Ectodermal cell (in vitro differentiated cells): ENCODE results near the gene DHDDS.

Source experiments
- H3K27ac ChIP-seq: 2 replicates; pipeline ENCODE4 v1.7.0; 2013; ENCODE audit warnings: mild to moderate bottlenecking, low read depth, low read length; ENCODE audit not compliant: insufficient read depth, poor library complexity, severe bottlenecking
- H3K27me3 ChIP-seq: 2 replicates; pipeline ENCODE4 v1.7.0; 2013; ENCODE audit warnings: mild to moderate bottlenecking, low read length; ENCODE audit not compliant: insufficient read depth, control insufficient read depth, poor library complexity, severe bottlenecking
- H3K36me3 ChIP-seq: one replicate; pipeline ENCODE4 v1.7.0; 2013; ENCODE audit warnings: low read length; ENCODE audit not compliant: control insufficient read depth, insufficient read depth
- H3K4me1 ChIP-seq: one replicate; pipeline ENCODE4 v1.7.0; 2013; ENCODE audit warnings: low read length; ENCODE audit not compliant: control insufficient read depth, insufficient read depth
- H3K4me3 ChIP-seq: 2 replicates; pipeline ENCODE4 v1.7.0; 2013; ENCODE audit warnings: low read depth, low read length, control low read depth; ENCODE audit not compliant: insufficient read depth
- H3K9me3 ChIP-seq: 2 replicates; pipeline ENCODE4 v1.7.0; 2013; ENCODE audit warnings: mild to moderate bottlenecking, low read length, moderate library complexity; ENCODE audit not compliant: control insufficient read depth
- WGBS, 2 experiments: methylation state at CpG; one replicate each; pipeline ENCODE4 v1.1.7; 2013; ENCODE audit warnings: missing lambda C conversion rate in 2 of 2; 5-methylcytosine and 5-hydroxymethylcytosine counted together

DHDDS gene

GRCh38 chr1:26452459-26453183 is 20.5 kb downstream of the DHDDS start:
- Histone ChIP-seq H3K27ac (no peak overlapping the region), H3K27me3 (no peaks in the 10 kb centered on the region), H3K9me3 (no peaks in the 10 kb centered on the region), H3K4me1 (no peaks in the 10 kb centered on the region), H3K4me3 (no peak overlapping the region), H3K36me3 (peaks cover 12% of the 10 kb centered on the region)
- WGBS, 2 experiments, result 88 to 91% methylated on average over 5 of the region's 5 CpGs

DNA sequence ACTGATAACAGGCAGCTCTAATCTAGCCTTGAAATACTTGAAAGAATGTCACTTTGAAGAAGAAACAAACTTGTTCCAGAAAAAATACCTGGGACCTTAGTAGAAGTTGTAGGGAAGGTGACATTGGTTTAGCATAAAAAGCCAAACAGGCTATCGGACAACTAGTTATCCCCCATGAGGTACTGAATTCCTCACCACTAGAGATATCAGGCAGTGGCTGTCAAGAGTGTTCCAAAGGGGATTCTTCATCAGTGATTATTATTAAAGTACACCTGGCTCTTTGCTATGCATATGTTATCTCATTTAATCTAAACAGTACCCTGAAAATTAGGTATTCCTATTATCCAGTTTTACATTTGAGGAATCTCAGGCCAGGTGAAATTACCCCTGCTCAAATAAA is 27.0 kb downstream of the DHDDS start:
- 100% methylated on average over 1 of the region's 1 CpG for WGBS, 2 experiments
- H3K36me3 ChIP-seq, result peaks cover 5% of the 10 kb centered on the region

DNA sequence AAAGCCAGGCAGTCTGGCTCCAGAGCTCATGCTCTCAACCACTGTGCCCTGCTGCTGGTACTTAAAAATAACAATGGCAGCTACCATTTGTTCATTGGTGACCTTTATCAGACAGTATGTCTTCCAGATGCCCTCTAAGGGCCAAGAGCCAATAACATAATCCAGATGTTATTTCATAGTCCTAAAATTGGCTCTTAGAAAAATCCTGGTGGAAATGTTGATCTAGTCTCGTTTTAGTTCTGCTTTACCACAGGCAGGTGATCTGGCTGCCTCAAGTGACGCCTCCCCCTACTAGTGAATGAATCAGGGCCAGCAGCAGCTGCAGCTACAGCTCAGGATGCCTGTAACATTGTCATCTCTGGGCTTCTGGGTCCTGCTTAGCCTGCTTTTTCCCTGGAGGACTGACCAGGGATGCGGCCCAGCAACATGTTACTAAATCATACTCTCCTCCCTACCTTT is 27.5 kb downstream of the DHDDS start:
- H3K27me3 ChIP-seq, result no peaks in the 10 kb centered on the region
- no peaks in the 10 kb centered on the region for H3K4me1 ChIP-seq
- H3K27ac ChIP-seq, result no peak overlapping the region
- no peaks in the 10 kb centered on the region for H3K9me3 ChIP-seq
- no peak overlapping the region for H3K4me3 ChIP-seq
- WGBS, 2 experiments, result 91 to 92% methylated on average over 3 of the region's 3 CpGs
- peaks cover 5% of the 10 kb centered on the region for H3K36me3 ChIP-seq

More for the DNA sequence above, 27.0 kb downstream of the DHDDS start:
- no peak overlapping the region for H3K27ac ChIP-seq
- no peaks in the 10 kb centered on the region for H3K27me3 ChIP-seq
- no peaks in the 10 kb centered on the region for H3K9me3 ChIP-seq
- H3K4me1 ChIP-seq, result no peaks in the 10 kb centered on the region
- H3K4me3 ChIP-seq, result no peak overlapping the region

GRCh38 chr1:26468911-26469310 is 36.8 kb downstream of the DHDDS start:
- peak overlapping the region; percentile 45 for H3K27ac ChIP-seq
- H3K4me1 ChIP-seq, result peaks cover 36% of the 10 kb centered on the region
- no peaks in the 10 kb centered on the region for H3K27me3 ChIP-seq
- H3K36me3 ChIP-seq, result peaks cover 28% of the 10 kb centered on the region
- no peaks in the 10 kb centered on the region for H3K9me3 ChIP-seq
- H3K4me3 ChIP-seq, result no peak overlapping the region
- WGBS, 2 experiments, result 85 to 86% methylated on average over 10 of the region's 10 CpGs

DNA sequence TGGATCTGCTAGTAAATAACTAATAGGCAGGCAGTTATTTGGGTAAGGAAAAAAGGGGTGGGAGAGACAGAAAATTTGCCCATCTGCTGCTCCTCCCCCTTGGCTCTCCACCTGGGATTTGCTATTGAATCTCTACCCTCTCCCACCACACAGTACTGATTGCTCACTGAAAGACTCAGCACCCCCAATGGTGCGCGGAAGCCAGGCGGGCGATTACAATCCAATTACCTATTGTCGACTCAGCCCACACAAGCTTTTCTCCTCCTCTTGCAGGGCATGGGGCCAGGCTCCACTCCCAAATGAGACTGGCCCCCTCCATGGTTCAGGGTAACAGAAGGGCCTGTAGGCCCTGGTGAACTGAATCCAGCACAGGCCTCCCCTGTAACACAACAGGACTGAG is 37.4 kb downstream of the DHDDS start:
- WGBS, 2 experiments, result 35 to 50% methylated on average over 5 of the region's 5 CpGs
- peak overlapping the region; percentile 57 for H3K27ac ChIP-seq
- H3K36me3 ChIP-seq, result peaks cover 35% of the 10 kb centered on the region
- H3K27me3 ChIP-seq, result no peaks in the 10 kb centered on the region
- H3K4me1 ChIP-seq, result peaks cover 43% of the 10 kb centered on the region
- no peak overlapping the region for H3K4me3 ChIP-seq
- no peaks in the 10 kb centered on the region for H3K9me3 ChIP-seq

- WGBS, 2 experiments, result 57 to 59% methylated on average over 14 of the region's 14 CpGs
- H3K4me3 ChIP-seq, result peak overlapping the region; percentile 94
- no peaks in the 10 kb centered on the region for H3K9me3 ChIP-seq
- no peaks in the 10 kb centered on the region for H3K27me3 ChIP-seq
- no peak overlapping the region for H3K27ac ChIP-seq
- peaks cover 47% of the 10 kb centered on the region for H3K4me1 ChIP-seq
- H3K36me3 ChIP-seq, result peaks cover 36% of the 10 kb centered on the region
Observed at GRCh38 chr1:26470878-26471497, 38.9 kb downstream of the DHDDS start.

DNA sequence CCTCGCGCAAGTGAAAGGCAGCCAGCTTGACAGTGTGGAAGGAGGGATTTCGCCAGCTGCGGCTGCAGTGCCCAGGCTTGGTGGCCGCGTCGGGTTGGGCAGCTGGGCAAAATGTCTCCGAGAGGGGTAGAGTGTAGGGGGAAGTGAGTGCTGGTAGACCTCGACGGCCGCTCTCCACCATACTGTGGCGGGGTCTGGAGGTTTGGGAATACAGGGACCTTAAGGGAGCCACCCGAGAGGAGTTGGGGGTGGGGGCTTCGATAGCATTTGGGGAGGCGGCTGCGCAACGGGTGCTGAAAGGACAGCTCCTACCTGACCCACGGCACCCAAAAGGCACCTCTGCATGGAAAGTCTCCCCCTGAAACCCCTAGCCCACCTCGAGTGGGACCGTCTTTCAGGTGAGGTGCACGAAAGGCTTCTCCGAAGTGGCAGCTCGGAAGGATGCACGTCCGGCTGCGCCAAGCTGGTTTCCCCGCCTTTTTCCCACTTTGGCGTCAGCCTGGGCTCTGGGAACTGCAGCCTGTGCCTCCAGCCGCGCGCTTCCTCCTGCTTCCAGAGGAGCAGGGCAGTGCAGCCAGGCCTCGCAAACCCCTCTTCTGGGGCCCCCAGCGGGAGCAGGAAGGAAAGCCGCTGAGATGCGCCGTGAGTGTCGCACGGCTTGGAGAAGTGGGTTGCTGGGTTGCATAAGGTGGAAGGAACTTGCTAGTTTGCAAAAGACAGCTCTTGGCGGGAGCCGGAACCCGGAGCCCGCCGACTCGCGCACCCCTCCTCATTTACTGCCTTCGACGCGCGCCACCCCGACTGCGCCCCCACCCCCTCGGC is 39.6 kb downstream of the DHDDS start:
- peak overlapping the region; percentile 94 for H3K4me3 ChIP-seq
- no peaks in the 10 kb centered on the region for H3K9me3 ChIP-seq
- H3K36me3 ChIP-seq, result peaks cover 38% of the 10 kb centered on the region
- no peaks in the 10 kb centered on the region for H3K27me3 ChIP-seq
- 1% methylated on average over 52 of the region's 52 CpGs for WGBS, 2 experiments
- H3K27ac ChIP-seq, result peak overlapping the region; percentile 100
- H3K4me1 ChIP-seq, result peaks cover 47% of the 10 kb centered on the region

GRCh38 chr1:26472320-26472900 is 40.3 kb downstream of the DHDDS start, which contains the start of gene HMGN2:
HMGN2 (plus strand) TSS chr1:26472440; CDS start chr1:26472613, 173 bp downstream.
- WGBS, 2 experiments, result 0% methylated on average over 67 to 69 of the region's 69 CpGs
- Histone ChIP-seq H3K36me3 (peaks cover 33% of the 10 kb centered on the region), H3K27ac (peak within 1 kb of the TSS; percentile 100), H3K4me3 (peak within 1 kb of the TSS; percentile 94), H3K4me1 (peaks cover 45% of the 10 kb centered on the region), H3K9me3 (no peaks in the 10 kb centered on the region), H3K27me3 (no peaks in the 10 kb centered on the region)

DNA sequence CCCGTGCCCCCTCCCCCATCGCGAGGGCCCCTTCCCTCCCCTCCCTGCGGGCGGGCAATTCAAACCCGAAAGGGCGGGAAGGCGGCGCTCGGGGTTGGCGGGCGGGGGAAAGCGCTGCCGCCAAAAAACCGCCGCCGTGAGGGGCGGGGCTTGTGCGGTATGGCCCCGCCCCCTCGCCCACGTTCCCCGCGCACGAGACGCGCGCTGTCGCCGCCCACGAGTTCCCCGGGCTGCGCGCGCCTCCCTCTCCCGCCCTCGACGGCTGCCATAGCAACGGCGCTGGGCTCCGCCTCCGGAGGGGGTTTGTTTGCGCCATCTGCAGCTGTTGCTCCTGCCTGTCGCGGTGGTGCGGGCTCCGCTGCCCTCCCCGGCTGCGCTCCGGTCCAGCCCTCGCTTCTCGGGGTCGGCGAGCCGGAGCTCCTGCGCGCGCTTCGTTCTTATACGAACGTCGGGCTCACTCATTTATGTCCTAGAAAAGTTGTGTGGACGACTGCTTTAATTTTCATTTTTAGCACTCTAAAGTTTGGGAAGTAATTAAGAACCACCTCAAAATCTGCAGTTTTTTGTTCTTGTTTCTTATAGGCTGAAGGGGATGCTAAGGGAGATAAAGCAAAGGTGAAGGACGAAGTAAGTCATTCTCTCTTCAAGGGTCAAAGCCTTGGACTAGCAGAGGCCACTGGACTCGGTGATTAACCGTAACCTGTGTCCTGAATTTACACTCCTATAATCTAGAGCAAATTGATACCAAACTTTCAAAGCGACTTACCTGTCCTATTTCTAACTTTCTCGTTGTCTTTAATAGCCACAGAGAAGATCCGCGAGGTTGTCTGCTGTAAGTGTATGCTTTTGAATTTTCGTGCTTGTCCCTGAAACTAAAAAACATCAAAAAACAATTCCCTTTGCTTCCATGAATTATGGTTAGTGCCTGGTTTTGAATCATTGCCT is 41.1 kb downstream of the DHDDS start:
- peak overlapping the region; percentile 100 for H3K27ac ChIP-seq
- peaks cover 31% of the 10 kb centered on the region for H3K36me3 ChIP-seq
- H3K4me3 ChIP-seq, result peak overlapping the region; percentile 94
- H3K4me1 ChIP-seq, result peaks cover 38% of the 10 kb centered on the region
- no peaks in the 10 kb centered on the region for H3K9me3 ChIP-seq
- no peaks in the 10 kb centered on the region for H3K27me3 ChIP-seq
- WGBS, 2 experiments, result 8% methylated on average over 69 to 70 of the region's 71 CpGs
